Heart left ventricle (tissue), 16 donors: ENCODE results near the gene MOCS3. TPM values are rescaled to one million over a fixed set of nuclear protein-coding genes. Genes with fewer than 3 reads are reported as not detected.
"Not testable (repeated sequence)": the region's sequence is repeated elsewhere in the genome, so short reads cannot be mapped to it uniquely, and the experiment has no call there.

Experiments
- ATAC-seq, 4 donors: fragments of 200-7000 bp; cut with Tn5 transposase; one replicate each; pipeline ENCODE4 v1.9.1; 2020 to 2022; ENCODE audit warnings: moderate library complexity in 4 of 4, mild to moderate bottlenecking in 3 of 4, moderate number of reproducible peaks in 1 of 4
- DNase-seq, 5 donors: peaks; one replicate each; pipeline ENCODE4 v3.0.0-alpha.2; 2020
- H3K27ac ChIP-seq, 12 donors: fragments of 200-600 bp; sonication (generic) in 4 of 12; one replicate each; pipeline versions ENCODE4 v1.5.0 to v1.8.0; 2016 to 2022; ENCODE audit warnings: mild to moderate bottlenecking in 2 of 12
- H3K27me3 ChIP-seq, 9 donors: fragments of 200-600 bp; sonication (generic) in 2 of 9; one replicate each; pipeline versions ENCODE4 v1.5.1 to v1.8.0; 2016 to 2022; ENCODE audit warnings: mild to moderate bottlenecking in 3 of 9
- H3K36me3 ChIP-seq, 9 donors: fragments of 200-600 bp; sonication (generic) in 2 of 9; one replicate each; pipeline versions ENCODE4 v1.5.0 to v1.8.0; 2018 to 2022; ENCODE audit warnings: mild to moderate bottlenecking in 2 of 9
- H3K4me1 ChIP-seq, 12 donors: fragments of 200-600 bp; sonication (generic) in 4 of 12; one replicate each; pipeline versions ENCODE4 v1.5.0 to v1.8.0; 2016 to 2022; ENCODE audit warnings: mild to moderate bottlenecking in 3 of 12
- H3K4me3 ChIP-seq, 12 donors: fragments of 200-600 bp; sonication (generic) in 4 of 12; one replicate each; pipeline versions ENCODE4 v1.5.0 to v1.8.0; 2017 to 2022; ENCODE audit warnings: mild to moderate bottlenecking in 9 of 12, moderate library complexity in 4 of 12
- H3K9me3 ChIP-seq, 12 donors: fragments of 200-600 bp; sonication (generic) in 4 of 12; one replicate each; pipeline versions ENCODE4 v1.5.0 to v1.8.0; 2016 to 2022; ENCODE audit warnings: mild to moderate bottlenecking in 1 of 12
- POLR2A ChIP-seq, 2 donors: fragments of 450-650 bp; IDR thresholded peaks; one replicate each; pipeline ENCODE4 v1.6.1; 2017; ENCODE audit warnings: antibody characterized with exemption in 2 of 2, mild to moderate bottlenecking in 2 of 2, moderate library complexity in 2 of 2
- WGBS, 4 donors: extraction: QIAGEN DNeasy Blood & Tissue Kit in 2 of 4; methylation state at CpG; one replicate each; pipeline versions ENCODE4 v1.1.5 to v1.1.7; 2013 to 2018; 5-methylcytosine and 5-hydroxymethylcytosine counted together
- intact Hi-C, 10 donors: fragments of 100-400 bp; cut with DNase I; formaldehyde crosslinking; loops; one replicate each; pipeline versions ENCODE4 v1.11.1 to v1.14.2; 2022
- polyA plus RNA-seq, 2 donors: library from polyadenylated mRNA; stranded (reverse); fragments of 200-250 nt; gene quantifications; one replicate each; pipeline ENCODE4 v1.2.3, GENCODE V29; 2013
- total RNA-seq, 9 donors: library from RNA; depleted of rRNA in 2 of 9; stranded (reverse); fragments of >200 nt in 2 of 9; fragmentation: NEBNext Ultra II Directional in 3 of 9; extraction: Animal tissue kit (Norgen Biotek cat#: 25700) in 3 of 9; gene quantifications; one replicate each; pipeline versions ENCODE4 v1.1.0 to v1.2.4, GENCODE V29; 2016 to 2023
- TF ChIP-seq, protein P1 (sequence below), 12 donors: fragments of 200-600 bp; sonication (generic) in 4 of 12; IDR thresholded peaks; one replicate each; pipeline versions ENCODE4 v1.5.0 to v1.8.0; 2018 to 2022; ENCODE audit warnings: antibody characterized with exemption in 12 of 12, mild to moderate bottlenecking in 5 of 12
- donor health status: ischemic (EF 13 %, LVEDD 7.1; RV severe dilation, severe dysfunction).
- donor health status: healthy with polysubstance abuse.
- donor health status: DM: no; HTN: yes; CAD: no.
- donor health status: DM: no; HTN: no; CAD: no.
- donor health status: ischemic (EF 25% LVEDD 6.9; RV normal size, moderate dysfunction).
- donor health status: ischemic (EF 25% LVEDD 5.7; RV mildly dilated, moderate dysfunction).
- donor health status: healthy.
- donor health status: DM: yes; HTN: yes; CAD: no.
- donor health status: ischemic (EF 35%, LVEDD 5.7; RV mildly dilated, moderate dysfunction).
- donor health status: nonischemic (EF 11% LVEDD 7.7; RV severe dilation, severe dysfunction).
- donor health status: DM: yes; HTN: yes; CAD: no.
- donor health status: PGD.
- donor health status: ischemic (EF 29% LVEDD 5.4; RV normal size, mild dysfunction).
- donor health status: nonischemic (EF 23%, LVEDD 6.1; RV moderate dilation, normal function).

MOCS3 gene
- total and polyA plus RNA-seq, 11 donors = 1.2 to 3.9 (median 2.8) TPM

- intact Hi-C loops = no loop called here
- DNase-seq = no peak
- WGBS, 4 donors = 76 to 86% (median 81%) methylated on average over 8 of the region's 8 CpGs
- TF ChIP-seq POLR2A (IDR thresholded peaks at IDR 0.05) = no peak
- TF ChIP-seq, protein P1, sequence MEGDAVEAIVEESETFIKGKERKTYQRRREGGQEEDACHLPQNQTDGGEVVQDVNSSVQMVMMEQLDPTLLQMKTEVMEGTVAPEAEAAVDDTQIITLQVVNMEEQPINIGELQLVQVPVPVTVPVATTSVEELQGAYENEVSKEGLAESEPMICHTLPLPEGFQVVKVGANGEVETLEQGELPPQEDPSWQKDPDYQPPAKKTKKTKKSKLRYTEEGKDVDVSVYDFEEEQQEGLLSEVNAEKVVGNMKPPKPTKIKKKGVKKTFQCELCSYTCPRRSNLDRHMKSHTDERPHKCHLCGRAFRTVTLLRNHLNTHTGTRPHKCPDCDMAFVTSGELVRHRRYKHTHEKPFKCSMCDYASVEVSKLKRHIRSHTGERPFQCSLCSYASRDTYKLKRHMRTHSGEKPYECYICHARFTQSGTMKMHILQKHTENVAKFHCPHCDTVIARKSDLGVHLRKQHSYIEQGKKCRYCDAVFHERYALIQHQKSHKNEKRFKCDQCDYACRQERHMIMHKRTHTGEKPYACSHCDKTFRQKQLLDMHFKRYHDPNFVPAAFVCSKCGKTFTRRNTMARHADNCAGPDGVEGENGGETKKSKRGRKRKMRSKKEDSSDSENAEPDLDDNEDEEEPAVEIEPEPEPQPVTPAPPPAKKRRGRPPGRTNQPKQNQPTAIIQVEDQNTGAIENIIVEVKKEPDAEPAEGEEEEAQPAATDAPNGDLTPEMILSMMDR (IDR thresholded peaks at IDR 0.05) = no peak
- no peak for ATAC-seq
- peaks cover 0 to 5% (median 0%) of the 10 kb centered on the region in 12 donors for H3K9me3 ChIP-seq
- no peaks in the 10 kb centered on the region for H3K4me1 ChIP-seq
- no peak overlapping the region for H3K27ac ChIP-seq
- H3K4me3 ChIP-seq = no peak overlapping the region
- peaks cover 0 to 3% (median 0%) of the 10 kb centered on the region in 9 donors for H3K27me3 ChIP-seq
- no peaks in the 10 kb centered on the region for H3K36me3 ChIP-seq
Measured at GRCh38 chr20:50969912-50970311, 11.3 kb downstream of the MOCS3 start.

GRCh38 chr20:50975701-50976330 lies 17.2 kb downstream of the MOCS3 start:
- peaks cover 0 to 6% (median 0%) of the 10 kb centered on the region in 12 donors for H3K9me3 ChIP-seq
- TF ChIP-seq, protein P1 (IDR thresholded peaks at IDR 0.05) = no peak
- no peak for TF ChIP-seq POLR2A (IDR thresholded peaks at IDR 0.05)
- intact Hi-C loops = no loop called here
- H3K4me3 ChIP-seq = no peak overlapping the region
- H3K27ac ChIP-seq = no peak overlapping the region
- DNase-seq (no peak), ATAC-seq (no peak)
- peaks cover 0 to 24% (median 5%) of the 10 kb centered on the region in 9 donors for H3K27me3 ChIP-seq
- H3K4me1 ChIP-seq = no peaks in the 10 kb centered on the region
- WGBS, 4 donors = 88 to 92% (median 88%) methylated on average over 10 of the region's 10 CpGs
- H3K36me3 ChIP-seq = no peaks in the 10 kb centered on the region

- WGBS, 4 donors = 40 to 53% (median 41%) methylated on average over 20 of the region's 20 CpGs
- DNase-seq (no peak), ATAC-seq (no peak)
- TF ChIP-seq, protein P1 (IDR thresholded peaks at IDR 0.05) = no peak
- no peak for TF ChIP-seq POLR2A (IDR thresholded peaks at IDR 0.05)
- Histone ChIP-seq H3K4me3 (no peak overlapping the region), H3K4me1 (peaks cover 0 to 10% (median 0%) of the 10 kb centered on the region in 12 donors), H3K27me3 (peaks cover 0 to 36% (median 12%) of the 10 kb centered on the region in 9 donors), H3K27ac (no peak overlapping the region), H3K9me3 (peaks cover 0 to 6% (median 0%) of the 10 kb centered on the region in 12 donors), H3K36me3 (no peaks in the 10 kb centered on the region)
- intact Hi-C loops = no loop called here
Measured at GRCh38 chr20:50977066-50978021, 18.7 kb downstream of the MOCS3 start.

- H3K9me3 ChIP-seq, H3K36me3 ChIP-seq, H3K27ac ChIP-seq, H3K4me3 ChIP-seq, intact Hi-C loops, ATAC-seq, DNase-seq: not testable (repeated sequence)
- WGBS, 4 donors = 85 to 96% (median 93%) methylated on average over 4 of the region's 4 CpGs
- H3K4me1 ChIP-seq = peaks cover 0 to 10% (median 0%) of the 10 kb centered on the region in 12 donors
- H3K27me3 ChIP-seq = peaks cover 0 to 37% (median 12%) of the 10 kb centered on the region in 9 donors
Measured at GRCh38 chr20:50978533-50978932, 19.9 kb downstream of the MOCS3 start.
